Stomach (tissue), 9 donors: ENCODE results near the gene MCC. TPM values are rescaled to one million over a fixed set of nuclear protein-coding genes. Genes with fewer than 3 reads are reported as not detected.

Source experiments
- DNase-seq, 2 donors: peaks; one replicate each; pipeline versions ENCODE4 v3.0.0 to v3.0.0-alpha.2; 2013 to 2019
- H3K27ac ChIP-seq, 5 donors: fragments of 200-600 bp in 4 of 5; sonication (generic) in 4 of 5; one replicate each; pipeline ENCODE4 v1.5.1; 2013 to 2019; ENCODE audit warnings: mild to moderate bottlenecking in 1 of 5, moderate library complexity in 1 of 5
- H3K27me3 ChIP-seq, 3 donors: fragments of 200-600 bp; sonication (generic); one replicate each; pipeline ENCODE4 v1.5.1; 2017 to 2019; ENCODE audit warnings: mixed run types in 1 of 3
- H3K36me3 ChIP-seq, 4 donors: fragments of 200-600 bp; sonication (generic); 1 replicate in 3 of 4; 2 replicates in 1 of 4; pipeline ENCODE4 v1.5.1; 2016 to 2019
- H3K4me1 ChIP-seq, 4 donors: fragments of 200-600 bp; sonication (generic); one replicate each; pipeline ENCODE4 v1.5.1; 2016 to 2019
- H3K4me3 ChIP-seq, 4 donors: fragments of 200-600 bp; sonication (generic) in 3 of 4; one replicate each; pipeline ENCODE4 v1.5.1; 2016 to 2019; ENCODE audit warnings: mild to moderate bottlenecking in 1 of 4
- H3K9me3 ChIP-seq, 4 donors: fragments of 200-600 bp; sonication (generic); one replicate each; pipeline ENCODE4 v1.5.1; 2016 to 2019
- CTCF ChIP-seq, 7 experiments: fragments of 450-650 bp in 4 of 7; fragments of 200-600 bp in 3 of 7; sonication (generic) in 3 of 7; IDR thresholded peaks; one replicate each; pipeline ENCODE4 v1.5.1; 2016 to 2019; ENCODE audit warnings: antibody characterized with exemption in 7 of 7, control low read depth in 2 of 7, mild to moderate bottlenecking in 1 of 7
- EP300 ChIP-seq: sonication (generic); formaldehyde crosslinking; IDR thresholded peaks from one replicate; pipeline ENCODE4 v1.6.1; 2017; ENCODE audit warnings: antibody characterized with exemption
- POLR2A ChIP-seq, 4 donors: fragments of 450-650 bp; IDR thresholded peaks; one replicate each; pipeline ENCODE4 v1.6.1; 2016; ENCODE audit warnings: antibody characterized with exemption in 4 of 4, control low read depth in 2 of 4, mild to moderate bottlenecking in 1 of 4, moderate library complexity in 1 of 4
- POLR2AphosphoS5 ChIP-seq, 3 donors: sonication (generic); formaldehyde crosslinking; IDR thresholded peaks; one replicate each; pipeline ENCODE4 v1.6.1; 2016; ENCODE audit warnings: antibody characterized with exemption in 3 of 3
- WGBS, 5 donors: extraction: QIAGEN DNeasy Blood & Tissue Kit in 3 of 5; methylation state at CpG; one replicate each; pipeline versions ENCODE4 v1.1.5 to v1.1.7; 2013 to 2018; 5-methylcytosine and 5-hydroxymethylcytosine counted together
- intact Hi-C: fragments of 100-400 bp; cut with DNase I; formaldehyde crosslinking; loops from one replicate; pipeline ENCODE4 v1.15.1; 2023; ENCODE audit warnings: low total_unique reads
- polyA plus RNA-seq, 3 donors: library from polyadenylated mRNA; stranded (reverse); fragments of 200-250 nt; gene quantifications; one replicate each; pipeline ENCODE4 v1.2.3, GENCODE V29; 2013
- total RNA-seq, 5 donors: library from RNA; depleted of rRNA; stranded (reverse); fragments of >200 nt; gene quantifications; one replicate each; pipeline versions ENCODE4 v1.1.0 to v1.2.3, GENCODE V29; 2014 to 2016
- donor health status: healthy with polysubstance abuse.
- donor health status: Bipolar disorder and iron deficiency.
- donor health status: healthy.

MCC gene
- total and polyA plus RNA-seq, 8 donors: 3.8 to 35.1 (median 8.9) TPM

GRCh38 chr5:113520429-113520828 lies 32.2 kb upstream of the MCC start:
- Histone ChIP-seq H3K36me3 (peaks cover 0 to 27% (median 12%) of the 10 kb centered on the region in 4 donors), H3K9me3 (no peaks in the 10 kb centered on the region), H3K4me1 (peaks cover 0 to 46% (median 23%) of the 10 kb centered on the region in 4 donors), H3K4me3 (no peak overlapping the region), H3K27ac (no peak overlapping the region), H3K27me3 (no peaks in the 10 kb centered on the region)
- intact Hi-C loops: no loop called here
- TF ChIP-seq CTCF (IDR thresholded peaks at IDR 0.05): no peak
- TF ChIP-seq POLR2A (IDR thresholded peaks at IDR 0.05): no peak
- no peak for TF ChIP-seq POLR2AphosphoS5 (IDR thresholded peaks at IDR 0.05)
- no peak for TF ChIP-seq EP300
- DNase-seq: no peak

- Histone ChIP-seq H3K9me3 (no peaks in the 10 kb centered on the region), H3K36me3 (peaks cover 0 to 27% (median 12%) of the 10 kb centered on the region in 4 donors), H3K27ac (no peak overlapping the region), H3K4me1 (peaks cover 0 to 46% (median 29%) of the 10 kb centered on the region in 4 donors), H3K27me3 (no peaks in the 10 kb centered on the region), H3K4me3 (no peak overlapping the region)
- WGBS, 5 donors: 60 to 70% (median 66%) methylated on average over 2 of the region's 2 CpGs
- intact Hi-C loops: no loop called here
- TF ChIP-seq POLR2AphosphoS5 (IDR thresholded peaks at IDR 0.05) (no peak), POLR2A (IDR thresholded peaks at IDR 0.05) (no peak), EP300 (no peak)
- no peak for DNase-seq
Observed at GRCh38 chr5:113519412-113519811, 31.2 kb upstream of the MCC start.

- H3K4me1 ChIP-seq: peaks cover 0 to 46% (median 27%) of the 10 kb centered on the region in 4 donors
- peaks cover 0 to 27% (median 12%) of the 10 kb centered on the region in 4 donors for H3K36me3 ChIP-seq
- H3K27ac ChIP-seq: no peak overlapping the region
- no peak for DNase-seq
- WGBS, 5 donors: 96 to 98% (median 98%) methylated on average over 4 of the region's 4 CpGs
- H3K4me3 ChIP-seq: no peak overlapping the region
- TF ChIP-seq CTCF (IDR thresholded peaks at IDR 0.05) (no peak), POLR2A (IDR thresholded peaks at IDR 0.05) (no peak), POLR2AphosphoS5 (IDR thresholded peaks at IDR 0.05) (no peak), EP300 (no peak)
- intact Hi-C loops: no loop called here
- no peaks in the 10 kb centered on the region for H3K27me3 ChIP-seq
- H3K9me3 ChIP-seq: no peaks in the 10 kb centered on the region
Observed at GRCh38 chr5:113518884-113519283, 30.6 kb upstream of the MCC start.

- no peak for TF ChIP-seq POLR2A (IDR thresholded peaks at IDR 0.05)
- TF ChIP-seq EP300: no peak
- TF ChIP-seq CTCF (IDR thresholded peaks at IDR 0.05): no peak
- no peak for TF ChIP-seq POLR2AphosphoS5 (IDR thresholded peaks at IDR 0.05)
- peaks cover 0 to 47% (median 27%) of the 10 kb centered on the region in 4 donors for H3K4me1 ChIP-seq
- WGBS, 5 donors: 6 to 9% (median 8%) methylated on average over 9 of the region's 9 CpGs
- intact Hi-C loops: no loop called here
- DNase-seq: peak in 1 of 2 donors; percentile 30
- peak overlapping the region; percentile 65 to 87 (median 84) for H3K4me3 ChIP-seq
- peaks cover 0 to 8% (median 0%) of the 10 kb centered on the region in 3 donors for H3K27me3 ChIP-seq
- peak overlapping the region; percentile 87 to 96 (median 93) for H3K27ac ChIP-seq
- no peaks in the 10 kb centered on the region for H3K9me3 ChIP-seq
- H3K36me3 ChIP-seq: peaks cover 0 to 19% (median 7%) of the 10 kb centered on the region in 4 donors
Observed at GRCh38 chr5:113514289-113514635, 26.0 kb upstream of the MCC start.
